DMS53 (cell line): ENCODE results near the gene ARMC9.

Experiments used
- DNase-seq: peaks from one replicate; lab custom pipeline; 2025; lab: John Stamatoyannopoulos, UW

The ARMC9 gene

GRCh38 chr2:231421051-231421580 lies 222.7 kb downstream of the ARMC9 start:
- DNase-seq = no peak

GRCh38 chr2:231422056-231422455 lies 223.6 kb downstream of the ARMC9 start:
- no peak for DNase-seq

GRCh38 chr2:231423176-231423575 lies 224.7 kb downstream of the ARMC9 start:
- DNase-seq = no peak
